GM19193 (cell line): ENCODE data around the gene ATG9A.

ENCODE experiments used
- POLR2A ChIP-seq: IDR thresholded peaks from 4 replicates; pipeline ENCODE4 v1.6.1; 2011; ENCODE audit not compliant: insufficient read depth, insufficient read length; ENCODE audit errors: extremely low read depth

ATG9A gene

GRCh38 chr2:219180961-219181360 is 48.5 kb downstream of the ATG9A start:
- no peak for TF ChIP-seq POLR2A

DNA sequence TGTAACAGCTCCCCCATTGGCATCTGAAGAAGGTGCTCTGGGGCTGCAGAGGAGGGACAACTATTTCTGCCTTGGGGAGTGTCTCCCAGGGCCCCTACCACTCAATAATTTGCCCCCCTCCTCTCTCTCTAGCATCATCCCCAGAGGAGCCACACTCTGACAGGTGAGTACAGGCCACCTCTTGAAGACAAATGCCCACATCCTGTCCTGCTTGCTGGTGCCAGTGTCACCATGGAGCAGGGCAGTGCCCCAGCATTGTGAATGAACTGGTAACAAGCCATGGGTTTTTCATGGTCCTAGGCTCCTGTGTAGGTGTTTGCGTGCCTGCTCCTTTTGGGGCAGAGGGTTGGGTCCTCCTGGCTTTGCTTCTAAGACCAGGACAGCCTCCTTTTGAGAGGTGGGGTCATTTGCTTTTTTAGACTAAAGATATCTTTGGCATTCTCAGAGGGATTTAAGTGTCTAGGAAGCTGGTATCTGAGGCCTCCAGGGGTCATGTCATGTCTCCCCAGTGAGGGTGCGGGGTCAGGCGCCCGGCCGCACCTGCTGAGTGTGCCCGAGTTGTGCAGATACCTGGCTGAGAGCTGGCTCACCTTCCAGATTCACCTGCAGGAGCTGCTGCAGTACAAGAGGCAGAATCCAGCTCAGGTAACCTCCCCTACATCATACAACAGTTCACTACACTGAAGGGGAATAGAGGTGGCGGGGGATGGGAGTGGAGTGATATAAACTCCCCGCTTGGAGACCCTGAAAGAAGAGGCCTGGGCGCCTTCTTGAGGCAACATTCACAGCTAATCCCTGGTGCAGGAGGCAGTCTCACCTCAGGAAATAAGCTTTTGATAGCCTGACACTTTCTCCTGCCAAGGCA is 49.6 kb downstream of the ATG9A start:
- TF ChIP-seq POLR2A = no peak

DNA sequence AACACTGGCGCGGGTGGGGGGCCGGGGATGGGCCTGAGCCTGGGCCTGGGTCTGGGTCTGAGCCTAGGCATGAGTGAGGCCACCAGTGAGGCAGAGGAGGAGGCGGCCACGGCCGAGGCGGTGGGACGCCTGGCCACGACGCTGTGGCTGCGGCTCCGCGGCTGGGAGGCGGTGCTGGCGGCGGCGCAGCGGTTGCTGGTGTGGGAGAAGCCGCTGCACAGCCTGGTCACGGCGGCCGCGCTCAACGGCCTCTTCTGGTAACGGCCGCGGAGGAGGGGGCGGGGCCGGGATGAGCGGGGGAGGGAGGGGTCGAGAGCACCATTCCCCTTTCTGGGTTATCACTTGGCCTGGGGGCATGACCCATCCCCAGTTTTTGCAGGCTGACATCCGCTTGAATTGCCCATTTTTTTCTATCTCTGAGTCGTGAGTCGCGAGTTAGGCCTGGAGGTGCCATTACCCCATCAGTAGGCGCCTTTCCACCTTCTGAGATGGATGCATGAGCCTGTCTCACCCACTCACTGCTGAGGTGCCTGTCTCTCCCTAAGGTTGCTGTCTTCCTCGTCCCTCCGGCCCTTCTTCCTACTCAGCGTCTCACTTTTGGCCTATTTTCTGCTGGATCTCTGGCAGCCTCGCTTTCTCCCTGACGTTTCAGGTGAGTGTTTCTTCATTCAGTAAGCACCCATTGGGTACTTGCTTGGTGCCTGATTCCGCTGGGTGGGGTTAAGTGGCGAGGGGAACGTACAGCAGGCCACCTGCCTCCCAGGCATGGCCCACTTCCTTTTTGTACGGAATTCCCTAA is 50.9 kb downstream of the ATG9A start:
- no peak for TF ChIP-seq POLR2A

- TF ChIP-seq POLR2A = peak; percentile 97
Measured at GRCh38 chr2:219177552-219178376, 51.7 kb downstream of the ATG9A start, which contains the start of gene RETREG2. Gene RETREG2, plus strand, starts transcription at chr2:219178275. Its CDS starts 78 bp downstream, at chr2:219178353.

DNA sequence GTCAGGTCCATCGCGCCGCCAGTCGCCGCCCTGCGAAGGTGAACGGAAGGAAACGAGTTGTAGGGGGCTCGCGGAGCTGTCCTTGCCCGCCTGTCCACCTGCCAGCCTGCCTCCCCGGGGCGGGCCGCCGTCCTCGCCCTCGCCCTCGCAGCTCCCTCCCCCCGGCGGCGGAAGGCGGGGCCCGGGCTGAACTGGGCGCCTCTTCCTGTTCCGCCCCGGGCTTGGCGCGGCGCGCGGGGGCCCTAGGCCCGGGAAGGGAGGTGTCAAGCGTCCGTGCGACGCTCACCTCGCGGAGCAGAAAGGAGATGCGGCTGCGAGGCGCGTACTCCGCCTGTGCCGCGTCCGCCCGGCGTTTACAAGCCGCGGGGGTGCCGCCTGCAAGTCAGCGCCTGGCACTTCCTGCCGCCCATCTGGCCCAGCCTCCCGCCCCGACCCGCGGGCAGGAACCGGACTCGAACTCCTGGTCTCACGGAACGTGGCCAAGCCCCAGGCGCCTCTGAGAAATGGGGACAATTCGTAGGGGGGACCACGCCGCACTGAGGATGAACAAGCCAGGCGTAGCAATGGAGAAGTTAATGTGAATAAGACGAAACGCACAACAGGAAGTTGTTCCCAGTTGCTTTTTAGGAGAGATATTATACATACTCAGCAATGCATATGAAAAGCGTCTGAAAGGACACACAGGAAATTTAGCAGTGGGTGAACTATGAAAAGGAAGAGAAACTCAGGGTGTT is 52.5 kb downstream of the ATG9A start, which contains the start of gene CNPPD1:
TSS of gene CNPPD1 (minus strand) at position 108 of the 734 bp plus-strand sequence. CDS start at position 11, 97 bp downstream.
- peak; percentile 86 for TF ChIP-seq POLR2A

- TF ChIP-seq POLR2A = no peak
Measured at GRCh38 chr2:219175928-219176817, 53.3 kb downstream of the ATG9A start.

DNA sequence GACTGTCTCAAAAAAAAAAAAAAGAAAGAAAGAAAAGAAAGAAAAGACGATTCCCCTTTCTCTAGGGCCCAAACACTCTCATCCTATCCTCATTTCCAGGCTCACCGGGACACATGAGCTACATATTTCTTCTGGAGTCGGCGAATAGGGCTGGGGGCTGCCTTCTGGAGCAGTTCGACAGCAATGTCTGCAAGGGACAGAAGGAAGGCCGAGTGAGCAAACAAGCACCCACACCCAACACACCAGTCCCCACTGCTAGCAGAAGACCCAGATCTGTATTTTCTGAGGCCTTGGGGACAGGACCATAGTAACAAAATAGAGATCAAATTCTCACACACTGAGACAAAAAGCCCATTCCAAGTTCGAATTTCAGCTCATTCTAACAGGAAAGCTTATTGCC is 54.0 kb downstream of the ATG9A start:
- TF ChIP-seq POLR2A = no peak

- no peak for TF ChIP-seq POLR2A
Measured at GRCh38 chr2:219174801-219175200, 54.6 kb downstream of the ATG9A start.

GRCh38 chr2:219174146-219174545 is 55.3 kb downstream of the ATG9A start:
- no peak for TF ChIP-seq POLR2A

DNA sequence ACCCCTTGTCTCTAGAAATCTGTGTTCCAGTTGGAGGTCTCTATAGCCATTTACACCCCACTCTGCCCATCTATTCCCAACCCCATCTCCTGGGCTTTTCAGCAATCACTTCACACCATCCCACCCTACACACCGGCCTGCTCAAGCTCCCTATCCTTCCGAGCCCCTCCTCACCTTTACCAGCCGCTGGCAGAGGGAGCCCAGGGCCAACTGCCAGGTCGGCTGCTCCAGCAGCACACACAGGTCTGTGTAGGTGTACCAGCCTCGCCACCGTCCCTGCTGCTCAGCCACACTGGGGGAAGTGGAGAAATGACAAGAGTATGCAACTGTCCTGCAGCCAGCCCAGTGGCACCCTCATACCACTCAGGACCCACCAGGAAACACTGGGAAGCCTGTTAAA is 56.3 kb downstream of the ATG9A start:
- TF ChIP-seq POLR2A = no peak

DNA sequence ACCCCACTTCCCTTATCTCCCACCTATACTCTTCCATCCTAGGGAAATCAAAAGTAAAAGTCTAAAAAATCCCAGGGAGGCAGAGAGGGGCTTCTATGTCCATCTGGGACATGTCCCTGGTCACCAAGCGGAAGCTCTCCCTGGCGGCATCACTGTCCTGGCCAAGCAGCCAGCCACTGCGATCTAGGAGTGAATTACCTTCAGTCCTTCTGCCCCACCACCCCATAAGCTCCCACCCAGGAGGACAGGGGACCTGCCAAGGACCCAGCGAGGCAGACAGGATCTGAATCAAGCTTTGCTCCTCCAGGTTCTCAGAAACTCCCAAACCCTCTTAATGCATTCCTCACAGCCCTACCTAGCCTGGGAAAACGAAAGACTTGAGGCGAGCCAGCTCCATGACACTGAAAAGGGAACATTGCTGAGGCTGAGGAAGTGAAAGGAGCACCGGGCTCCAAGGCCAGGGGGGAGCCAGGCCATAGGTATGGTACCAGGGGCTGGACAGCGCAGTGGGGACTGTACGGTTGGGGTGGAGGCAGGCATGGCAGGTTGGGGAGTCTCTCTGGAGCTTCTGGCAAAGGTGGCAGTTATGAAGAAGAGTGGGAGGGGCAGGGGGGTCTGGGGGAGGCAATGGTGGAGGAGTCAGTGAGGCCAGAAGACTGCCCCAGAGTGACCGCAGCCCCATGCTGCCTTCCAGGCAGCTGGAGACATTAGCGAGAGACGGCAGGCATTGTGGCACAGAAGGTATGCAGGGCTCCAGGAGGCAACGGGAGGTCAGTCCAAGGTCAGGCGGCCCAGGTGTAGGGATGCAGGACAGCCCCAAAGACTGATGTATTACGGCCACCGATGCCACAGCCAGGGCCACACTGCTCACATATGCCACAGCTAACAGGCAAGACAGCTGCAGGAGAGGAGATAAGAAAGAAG is 56.9 kb downstream of the ATG9A start:
- no peak for TF ChIP-seq POLR2A

- no peak for TF ChIP-seq POLR2A
Measured at GRCh38 chr2:219171231-219171651, 58.2 kb downstream of the ATG9A start.

- no peak for TF ChIP-seq POLR2A
Measured at GRCh38 chr2:219169930-219170654, 59.3 kb downstream of the ATG9A start, which contains the start of gene SLC23A3. Gene SLC23A3, minus strand, starts transcription at chr2:219170029. Its CDS starts 45 bp downstream, at chr2:219169984.
